HL-60 (cell line): ENCODE measurements around the gene ZNF19.

ENCODE experiments used
- CTCF ChIP-seq: IDR thresholded peaks from one replicate; pipeline ENCODE4 v1.5.1; 2011; ENCODE audit warnings: low read length, control low read depth, inconsistent platforms; ENCODE audit not compliant: insufficient read depth
- GABPA ChIP-seq: IDR thresholded peaks from 2 replicates; pipeline ENCODE4 v1.6.1; 2012; ENCODE audit warnings: low read depth
- POLR2AphosphoS5 ChIP-seq: IDR thresholded peaks from 2 replicates; pipeline ENCODE4 v1.6.1; 2012; ENCODE audit warnings: low read depth
- REST ChIP-seq: IDR thresholded peaks from 2 replicates; pipeline ENCODE4 v1.6.1; 2012; ENCODE audit warnings: low read depth; ENCODE audit not compliant: insufficient replicate concordance
- SPI1 ChIP-seq: IDR thresholded peaks from 2 replicates; pipeline ENCODE4 v1.6.1; 2012; ENCODE audit warnings: low read depth, mild to moderate bottlenecking, borderline replicate concordance

GRCh38 chr16:71515026-71515425, 25.9 kb upstream of the ZNF19 start:
- TF ChIP-seq SPI1 (no peak), POLR2AphosphoS5 (no peak), GABPA (no peak), REST (no peak), CTCF (no peak)
